ENCODE measurements around the gene RBM18. TPM values are rescaled to one million over a fixed set of nuclear protein-coding genes. Genes with fewer than 3 reads are reported as not detected.

The RBM18 gene
- polyA plus RNA-seq, 2 donors: 3.1 to 6.3 TPM

DNA sequence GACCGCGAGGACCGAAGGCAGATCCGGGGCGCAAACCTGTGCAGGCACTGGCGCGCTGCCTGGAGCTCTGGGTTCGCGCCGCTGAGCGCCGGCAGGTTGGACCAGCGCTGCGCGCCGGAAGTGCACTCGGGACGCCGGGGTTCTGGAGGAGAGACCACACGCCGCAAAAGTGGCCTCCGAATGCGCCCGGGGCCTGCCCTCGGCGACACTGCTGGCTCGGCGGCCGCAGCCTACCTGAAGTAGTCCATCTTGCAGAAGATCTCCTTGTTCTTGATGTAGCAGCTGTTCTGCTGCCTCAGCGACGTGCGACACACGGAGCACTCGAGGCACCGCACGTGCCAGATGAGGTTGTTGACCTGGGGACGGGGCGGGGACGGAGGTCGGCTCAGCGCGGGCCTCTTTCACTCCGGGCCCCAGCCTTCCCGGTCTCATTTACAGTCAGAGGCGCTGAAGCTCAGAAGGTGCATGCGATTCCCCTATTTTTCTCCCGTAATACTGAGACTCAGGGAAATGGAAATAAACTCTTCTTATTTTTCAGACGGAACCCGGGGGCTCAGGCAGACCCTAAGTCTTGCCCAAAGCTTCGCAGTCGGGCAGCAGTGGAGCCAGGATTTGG is 38.4 kb downstream of the RBM18 start:
- 23 to 26% methylated on average over 44 to 51 of the region's 51 CpGs for WGBS, 2 donors
- peak overlapping the region; percentile 3 to 11 for H3K4me3 ChIP-seq (ENCODE audit: low read depth in 1 of 2, low read length in 2 of 2)
- H3K4me1 ChIP-seq (ENCODE audit: control insufficient read depth in 2 of 2, insufficient read depth in 2 of 2, low read length in 1 of 2): peaks cover 9 to 16% of the 10 kb centered on the region in 2 donors
- H3K9me3 ChIP-seq (ENCODE audit: control insufficient read depth in 2 of 2, insufficient read depth in 1 of 2, low read depth in 1 of 2, low read length in 1 of 2): peaks cover 0 to 3% of the 10 kb centered on the region in 2 donors
- H3K27ac ChIP-seq (ENCODE audit: low read depth in 2 of 2, low read length in 1 of 2): no peak overlapping the region
- H3K36me3 ChIP-seq (ENCODE audit: control insufficient read depth in 2 of 2, insufficient read depth in 2 of 2, low read length in 1 of 2): no peaks in the 10 kb centered on the region
- H3K27me3 ChIP-seq (ENCODE audit: control insufficient read depth in 1 of 2, insufficient read depth in 2 of 2, low read length in 2 of 2): peaks cover 0 to 39% of the 10 kb centered on the region in 2 donors

DNA sequence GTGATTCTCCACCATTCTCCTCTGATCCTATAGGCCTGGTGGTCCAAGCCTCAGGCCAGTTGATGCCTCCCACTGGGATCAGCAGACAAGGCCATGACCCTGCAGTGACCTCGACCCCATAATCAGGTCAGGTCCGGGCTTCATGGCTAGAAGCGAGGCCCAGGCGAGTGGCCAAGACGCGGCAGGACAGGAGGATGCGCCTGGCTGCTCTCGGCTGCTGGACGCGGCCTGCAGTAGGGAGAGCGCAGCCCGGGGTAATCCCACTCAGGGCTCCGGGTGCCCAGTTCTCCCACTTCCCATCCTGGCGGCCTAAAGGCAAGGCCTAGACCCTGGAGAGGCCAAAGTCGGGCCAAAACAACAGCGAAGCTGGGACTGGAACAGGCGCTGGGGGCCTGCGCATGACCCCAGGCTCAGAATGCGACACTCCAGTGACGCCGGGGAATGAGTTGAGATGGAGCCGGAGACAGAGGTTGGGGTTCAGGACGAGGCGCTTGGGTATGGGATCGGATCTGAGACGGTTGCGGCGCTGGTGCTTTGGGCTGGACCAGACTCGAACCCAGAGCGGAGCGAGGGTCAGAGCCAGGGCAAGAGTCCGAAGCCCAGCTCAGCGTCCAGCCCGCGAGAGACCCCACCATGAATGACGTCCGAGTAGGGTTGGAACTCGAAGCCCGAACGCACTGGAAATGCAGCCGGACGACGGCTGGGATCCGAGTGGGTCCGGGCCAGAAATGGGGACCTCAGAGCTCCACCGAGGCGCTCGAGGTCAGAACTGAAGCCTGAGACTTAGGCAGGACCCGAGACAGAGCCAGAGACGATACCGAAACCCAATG is 39.1 kb downstream of the RBM18 start:
- H3K4me3 ChIP-seq (ENCODE audit: low read depth in 1 of 2, low read length in 2 of 2): peak overlapping the region in 1 of 2 donors; percentile 11
- peaks cover under 1 to 46% of the 10 kb centered on the region in 2 donors for H3K27me3 ChIP-seq (ENCODE audit: control insufficient read depth in 1 of 2, insufficient read depth in 2 of 2, low read length in 2 of 2)
- peaks cover 9 to 16% of the 10 kb centered on the region in 2 donors for H3K4me1 ChIP-seq (ENCODE audit: control insufficient read depth in 2 of 2, insufficient read depth in 2 of 2, low read length in 1 of 2)
- H3K9me3 ChIP-seq (ENCODE audit: control insufficient read depth in 2 of 2, insufficient read depth in 1 of 2, low read depth in 1 of 2, low read length in 1 of 2): peaks cover 0 to 3% of the 10 kb centered on the region in 2 donors
- WGBS, 2 donors: 43 to 60% methylated on average over 51 of the region's 51 CpGs
- no peaks in the 10 kb centered on the region for H3K36me3 ChIP-seq (ENCODE audit: control insufficient read depth in 2 of 2, insufficient read depth in 2 of 2, low read length in 1 of 2)
- no peak overlapping the region for H3K27ac ChIP-seq (ENCODE audit: low read depth in 2 of 2, low read length in 1 of 2)

DNA sequence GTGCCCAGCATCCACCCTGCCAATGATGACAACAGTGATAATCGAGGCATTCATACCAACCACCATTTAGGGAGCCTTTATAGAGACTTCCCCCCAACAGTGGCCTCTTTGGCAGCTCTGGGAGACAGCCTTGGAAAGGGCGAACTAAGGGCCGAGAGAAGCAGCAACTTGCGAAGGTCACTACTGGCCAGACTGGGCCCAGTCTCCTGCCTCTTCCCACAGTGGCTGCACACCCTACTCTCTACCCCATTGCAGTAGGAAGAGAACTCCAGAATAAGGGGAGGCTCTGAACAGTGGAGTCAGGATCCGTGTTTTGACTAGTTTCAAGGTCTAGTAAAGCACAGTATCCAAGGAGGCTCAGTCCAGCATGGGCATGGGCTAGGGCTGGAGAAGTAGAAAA is 41.2 kb downstream of the RBM18 start:
- no peak overlapping the region for H3K27ac ChIP-seq (ENCODE audit: low read depth in 2 of 2, low read length in 1 of 2)
- H3K4me3 ChIP-seq (ENCODE audit: low read depth in 1 of 2, low read length in 2 of 2): no peak overlapping the region
- 81 to 85% methylated on average over 5 of the region's 5 CpGs for WGBS, 2 donors
- H3K27me3 ChIP-seq (ENCODE audit: control insufficient read depth in 1 of 2, insufficient read depth in 2 of 2, low read length in 2 of 2): peaks cover 4 to 49% of the 10 kb centered on the region in 2 donors
- peaks cover 0 to 5% of the 10 kb centered on the region in 2 donors for H3K9me3 ChIP-seq (ENCODE audit: control insufficient read depth in 2 of 2, insufficient read depth in 1 of 2, low read depth in 1 of 2, low read length in 1 of 2)
- H3K36me3 ChIP-seq (ENCODE audit: control insufficient read depth in 2 of 2, insufficient read depth in 2 of 2, low read length in 1 of 2): no peaks in the 10 kb centered on the region
- peaks cover 25% of the 10 kb centered on the region in 2 donors for H3K4me1 ChIP-seq (ENCODE audit: control insufficient read depth in 2 of 2, insufficient read depth in 2 of 2, low read length in 1 of 2)

DNA sequence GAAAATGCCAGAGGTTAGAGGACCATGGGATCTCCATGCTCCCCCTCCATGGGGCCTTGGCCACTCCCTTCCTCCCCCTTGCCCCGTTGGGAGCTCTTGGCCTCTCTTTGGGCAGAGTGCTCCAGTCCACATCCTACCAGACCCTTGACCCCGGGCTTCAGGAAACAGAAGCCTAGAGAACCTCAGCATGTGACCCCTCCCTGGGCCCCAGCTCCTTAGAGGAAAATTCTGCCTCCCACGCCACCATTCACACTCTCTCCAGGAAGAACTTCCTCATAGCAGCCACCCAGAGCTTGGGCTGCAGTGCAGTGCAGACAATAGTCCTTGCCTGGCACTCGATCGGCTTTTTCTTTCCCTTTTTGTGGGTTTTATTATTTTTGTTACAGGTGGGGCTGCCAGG is 41.8 kb downstream of the RBM18 start:
- Histone ChIP-seq H3K4me1 (ENCODE audit: control insufficient read depth in 2 of 2, insufficient read depth in 2 of 2, low read length in 1 of 2) (peaks cover 25% of the 10 kb centered on the region in 2 donors), H3K27me3 (ENCODE audit: control insufficient read depth in 1 of 2, insufficient read depth in 2 of 2, low read length in 2 of 2) (peaks cover 4 to 43% of the 10 kb centered on the region in 2 donors), H3K36me3 (ENCODE audit: control insufficient read depth in 2 of 2, insufficient read depth in 2 of 2, low read length in 1 of 2) (no peaks in the 10 kb centered on the region), H3K4me3 (ENCODE audit: low read depth in 1 of 2, low read length in 2 of 2) (no peak overlapping the region), H3K27ac (ENCODE audit: low read depth in 2 of 2, low read length in 1 of 2) (no peak overlapping the region), H3K9me3 (ENCODE audit: control insufficient read depth in 2 of 2, insufficient read depth in 1 of 2, low read depth in 1 of 2, low read length in 1 of 2) (peaks cover 0 to 5% of the 10 kb centered on the region in 2 donors)
- WGBS, 2 donors: 32 to 39% methylated on average over 5 of the region's 5 CpGs

DNA sequence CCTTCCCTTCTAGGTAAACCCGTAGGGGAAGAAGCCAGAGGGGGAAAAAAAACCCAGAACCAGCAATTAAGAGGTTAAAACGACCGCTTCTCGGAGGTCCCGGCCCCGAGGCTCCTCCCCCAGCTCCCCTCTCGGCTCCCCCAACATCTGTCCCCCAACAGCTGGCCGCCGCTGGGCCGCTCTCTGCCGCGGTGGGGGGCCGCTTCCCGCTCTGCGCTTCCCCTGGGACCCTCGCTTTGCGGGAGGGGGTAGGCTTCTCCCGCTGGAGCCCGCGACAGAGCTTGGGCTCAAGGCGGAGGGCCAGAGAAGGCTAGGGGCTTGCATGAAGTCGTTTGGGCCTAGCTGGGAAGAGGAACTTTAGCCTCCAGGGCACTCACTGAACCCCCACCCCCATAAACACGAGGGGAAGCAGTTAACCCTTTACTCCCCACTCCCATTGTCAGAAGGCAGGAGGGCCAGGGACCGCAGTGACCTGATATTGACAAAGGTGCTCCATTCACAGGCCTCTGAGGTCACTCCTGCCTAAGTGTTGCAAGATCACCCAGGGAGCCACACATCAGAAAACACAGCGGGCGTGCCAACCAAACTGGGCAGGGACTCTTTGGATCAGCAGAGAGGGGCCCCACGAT is 43.3 kb downstream of the RBM18 start:
- WGBS, 2 donors: 27 to 43% methylated on average over 27 of the region's 27 CpGs
- Histone ChIP-seq H3K4me3 (ENCODE audit: low read depth in 1 of 2, low read length in 2 of 2) (no peak overlapping the region), H3K27me3 (ENCODE audit: control insufficient read depth in 1 of 2, insufficient read depth in 2 of 2, low read length in 2 of 2) (peaks cover 4 to 28% of the 10 kb centered on the region in 2 donors)

DNA sequence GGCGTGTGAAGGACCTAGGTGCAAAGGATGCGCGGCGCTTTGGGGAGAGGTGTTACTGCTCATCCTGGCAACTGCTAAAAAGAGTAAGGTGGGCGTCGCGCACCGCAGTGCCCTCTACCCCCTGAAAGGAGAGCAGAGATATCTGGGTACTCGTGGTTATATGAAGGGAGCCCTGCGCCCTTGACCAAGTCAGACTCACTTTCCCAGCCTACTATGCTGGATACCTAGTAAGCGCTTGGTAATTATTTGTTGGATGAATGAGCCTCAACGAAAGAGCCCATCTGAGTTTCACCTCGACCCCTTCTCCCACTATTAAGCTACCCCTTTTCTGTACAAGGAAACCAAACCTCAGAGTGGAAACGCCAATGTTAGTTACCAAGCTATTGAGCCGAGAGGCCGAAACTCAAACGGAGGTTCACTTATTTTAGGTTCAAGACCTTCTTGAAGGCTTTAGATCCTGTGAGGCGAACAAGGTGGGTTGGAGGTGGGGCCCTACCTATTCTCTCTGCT is 43.9 kb downstream of the RBM18 start:
- Histone ChIP-seq H3K36me3 (ENCODE audit: control insufficient read depth in 2 of 2, insufficient read depth in 2 of 2, low read length in 1 of 2) (no peaks in the 10 kb centered on the region), H3K27me3 (ENCODE audit: control insufficient read depth in 1 of 2, insufficient read depth in 2 of 2, low read length in 2 of 2) (peaks cover 4 to 24% of the 10 kb centered on the region in 2 donors), H3K4me3 (ENCODE audit: low read depth in 1 of 2, low read length in 2 of 2) (no peak overlapping the region), H3K9me3 (ENCODE audit: control insufficient read depth in 2 of 2, insufficient read depth in 1 of 2, low read depth in 1 of 2, low read length in 1 of 2) (peaks cover 0 to 2% of the 10 kb centered on the region in 2 donors), H3K27ac (ENCODE audit: low read depth in 2 of 2, low read length in 1 of 2) (no peak overlapping the region), H3K4me1 (ENCODE audit: control insufficient read depth in 2 of 2, insufficient read depth in 2 of 2, low read length in 1 of 2) (peaks cover 13 to 15% of the 10 kb centered on the region in 2 donors)
- 44 to 60% methylated on average over 18 of the region's 18 CpGs for WGBS, 2 donors

More for the DNA sequence above, 43.3 kb downstream of the RBM18 start:
- peaks cover 0 to 2% of the 10 kb centered on the region in 2 donors for H3K9me3 ChIP-seq (ENCODE audit: control insufficient read depth in 2 of 2, insufficient read depth in 1 of 2, low read depth in 1 of 2, low read length in 1 of 2)
- no peaks in the 10 kb centered on the region for H3K36me3 ChIP-seq (ENCODE audit: control insufficient read depth in 2 of 2, insufficient read depth in 2 of 2, low read length in 1 of 2)
- H3K4me1 ChIP-seq (ENCODE audit: control insufficient read depth in 2 of 2, insufficient read depth in 2 of 2, low read length in 1 of 2): peaks cover 18 to 20% of the 10 kb centered on the region in 2 donors
- no peak overlapping the region for H3K27ac ChIP-seq (ENCODE audit: low read depth in 2 of 2, low read length in 1 of 2)

DNA sequence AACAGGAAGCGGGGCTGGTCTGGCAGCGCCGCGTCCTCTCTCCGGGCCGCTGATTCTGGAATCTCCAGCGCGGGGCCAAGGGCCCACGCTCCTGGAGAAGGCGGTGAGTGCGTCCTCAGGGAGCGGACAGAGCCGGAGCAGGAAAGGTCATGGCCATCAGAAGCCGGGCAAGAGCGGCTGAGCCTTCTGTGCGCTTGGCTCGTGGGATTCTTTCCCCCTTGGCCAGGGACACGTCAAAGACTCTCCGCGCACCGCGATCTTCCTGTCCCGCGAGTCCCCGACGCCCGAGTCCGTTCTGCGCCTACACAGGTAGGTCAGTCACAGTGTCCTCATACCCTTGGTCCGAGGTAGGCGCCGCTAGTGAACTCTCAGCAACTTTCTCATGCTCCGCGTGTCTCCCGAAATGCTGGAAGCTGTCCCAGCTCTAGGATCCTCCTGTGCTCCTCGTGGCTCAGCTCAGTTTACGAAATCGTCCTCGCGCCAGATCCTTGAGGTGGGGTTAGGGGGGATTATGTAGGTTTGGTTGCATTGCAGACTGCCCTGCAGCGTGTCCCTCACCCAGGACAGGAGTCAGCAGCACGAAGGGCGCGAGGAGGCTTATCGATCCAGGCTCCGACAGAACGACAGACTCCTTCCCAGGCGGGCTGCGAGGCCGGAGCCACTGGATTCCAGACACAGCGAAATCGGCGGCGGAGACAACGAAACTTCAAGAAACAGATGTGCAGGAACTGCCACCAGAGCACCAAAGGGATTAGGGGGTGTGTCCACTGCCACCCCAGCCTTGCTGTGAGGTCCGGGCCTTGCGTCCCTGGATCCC is 44.6 kb downstream of the RBM18 start:
- peaks cover 4 to 17% of the 10 kb centered on the region in 2 donors for H3K27me3 ChIP-seq (ENCODE audit: control insufficient read depth in 1 of 2, insufficient read depth in 2 of 2, low read length in 2 of 2)
- H3K4me1 ChIP-seq (ENCODE audit: control insufficient read depth in 2 of 2, insufficient read depth in 2 of 2, low read length in 1 of 2): peaks cover 13 to 15% of the 10 kb centered on the region in 2 donors
- no peak overlapping the region for H3K27ac ChIP-seq (ENCODE audit: low read depth in 2 of 2, low read length in 1 of 2)
- peak overlapping the region; percentile 7 to 28 for H3K4me3 ChIP-seq (ENCODE audit: low read depth in 1 of 2, low read length in 2 of 2)
- WGBS, 2 donors: 17 to 31% methylated on average over 57 of the region's 57 CpGs
- peaks cover 0 to 2% of the 10 kb centered on the region in 2 donors for H3K9me3 ChIP-seq (ENCODE audit: control insufficient read depth in 2 of 2, insufficient read depth in 1 of 2, low read depth in 1 of 2, low read length in 1 of 2)
- H3K36me3 ChIP-seq (ENCODE audit: control insufficient read depth in 2 of 2, insufficient read depth in 2 of 2, low read length in 1 of 2): no peaks in the 10 kb centered on the region

DNA sequence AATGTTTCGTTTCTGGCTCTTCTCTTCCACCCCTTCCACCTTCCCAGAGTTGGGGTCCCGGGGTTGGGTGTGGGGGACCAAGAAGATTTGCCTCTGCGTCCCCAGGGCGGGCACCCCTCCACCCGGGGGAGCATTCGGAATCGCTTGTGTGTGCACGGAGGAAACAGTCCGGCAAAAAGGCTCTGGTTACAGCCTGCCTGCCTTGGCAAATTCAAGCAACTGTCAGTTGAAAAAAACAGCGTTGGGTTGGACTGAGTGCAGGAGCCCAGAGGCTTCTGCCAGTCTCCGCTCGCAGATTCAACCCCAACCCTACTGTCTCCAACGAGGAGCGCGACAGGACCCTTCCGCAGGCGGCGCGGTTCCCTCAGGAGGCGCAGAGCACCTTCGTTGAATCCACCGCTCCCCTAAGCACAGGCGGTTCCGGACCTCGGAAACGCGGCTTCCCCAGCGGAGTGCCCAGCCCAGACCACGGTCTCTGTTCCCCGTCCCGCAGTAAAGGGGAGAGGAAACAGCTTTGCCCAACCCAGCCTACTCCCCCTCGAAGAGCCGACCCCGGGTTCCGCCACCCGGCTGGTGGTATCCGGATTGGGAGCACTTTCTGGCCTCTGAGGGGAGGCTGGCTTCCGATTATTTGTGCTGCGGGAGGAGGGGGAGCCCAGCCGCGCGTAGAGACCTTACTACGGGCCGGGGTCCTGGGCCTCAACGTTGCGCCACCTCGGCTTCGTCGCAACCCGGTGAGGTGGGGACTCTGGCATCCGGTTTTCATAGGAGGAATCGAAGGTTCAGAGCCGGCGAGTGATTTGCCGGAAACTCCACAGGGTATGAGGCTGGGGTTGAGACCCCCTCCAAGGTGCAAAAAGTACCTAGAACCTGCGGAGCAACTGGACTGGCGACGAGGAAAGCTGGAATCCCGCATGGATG is 45.4 kb downstream of the RBM18 start:
- H3K4me3 ChIP-seq (ENCODE audit: low read depth in 1 of 2, low read length in 2 of 2): peak overlapping the region; percentile 7 to 28
- 9 to 10% methylated on average over 59 of the region's 59 CpGs for WGBS, 2 donors
- no peaks in the 10 kb centered on the region for H3K36me3 ChIP-seq (ENCODE audit: control insufficient read depth in 2 of 2, insufficient read depth in 2 of 2, low read length in 1 of 2)
- peaks cover 13 to 16% of the 10 kb centered on the region in 2 donors for H3K4me1 ChIP-seq (ENCODE audit: control insufficient read depth in 2 of 2, insufficient read depth in 2 of 2, low read length in 1 of 2)
- H3K9me3 ChIP-seq (ENCODE audit: control insufficient read depth in 2 of 2, insufficient read depth in 1 of 2, low read depth in 1 of 2, low read length in 1 of 2): peaks cover 0 to 2% of the 10 kb centered on the region in 2 donors
- H3K27me3 ChIP-seq (ENCODE audit: control insufficient read depth in 1 of 2, insufficient read depth in 2 of 2, low read length in 2 of 2): peaks cover 4 to 17% of the 10 kb centered on the region in 2 donors
- no peak overlapping the region for H3K27ac ChIP-seq (ENCODE audit: low read depth in 2 of 2, low read length in 1 of 2)

All from esophagus (tissue), 2 donors.